Loucy (cell line): ENCODE data around the gene LVRN.
A peak's percentile ranks its signal among the peaks of the same experiment; 100 is the strongest.

Source experiments
- H2AFZ ChIP-seq: fragments of 200-600 bp; sonication (generic); 2 replicates; pipeline ENCODE4 v1.6.0; 2016; ENCODE audit warnings: antibody characterized with exemption, mild to moderate bottlenecking, low read length, moderate library complexity
- H3F3A ChIP-seq: fragments of 200-600 bp; 2 replicates; pipeline ENCODE4 v1.6.0; 2016; ENCODE audit warnings: antibody characterized with exemption, low read depth, mild to moderate bottlenecking
- H3K27me3 ChIP-seq: fragments of 200-600 bp; sonication (generic); 2 replicates; pipeline ENCODE4 v1.6.1; 2014; ENCODE audit warnings: low read length, mild to moderate bottlenecking; ENCODE audit not compliant: insufficient read depth, poor library complexity, severe bottlenecking
- H3K36me3 ChIP-seq: fragments of 200-600 bp; sonication (generic); 2 replicates; pipeline ENCODE4 v1.6.1; 2016; ENCODE audit warnings: low read length; ENCODE audit not compliant: insufficient read depth
- H3K4me1 ChIP-seq: fragments of 200-600 bp; sonication (generic); 2 replicates; pipeline ENCODE4 v1.5.1; 2014; ENCODE audit warnings: low read length, mild to moderate bottlenecking; ENCODE audit not compliant: insufficient read depth, poor library complexity, severe bottlenecking
- H3K4me2 ChIP-seq: fragments of 200-600 bp; sonication (generic); 2 replicates; pipeline ENCODE4 v1.6.0; 2014; ENCODE audit warnings: antibody characterized with exemption, low read length, low read depth, mild to moderate bottlenecking; ENCODE audit not compliant: poor library complexity, severe bottlenecking
- H3K4me3 ChIP-seq: fragments of 200-600 bp; sonication (generic); 2 replicates; pipeline ENCODE4 v1.5.1; 2014; ENCODE audit warnings: low read length, mild to moderate bottlenecking, mixed read lengths; ENCODE audit not compliant: poor library complexity, severe bottlenecking
- H3K79me2 ChIP-seq: fragments of 200-600 bp; sonication (generic); 2 replicates; pipeline ENCODE4 v1.6.1; 2014; ENCODE audit warnings: low read length; ENCODE audit not compliant: insufficient read depth
- H3K9ac ChIP-seq: fragments of 200-600 bp; sonication (generic); 2 replicates; pipeline ENCODE4 v1.6.0; 2014; ENCODE audit warnings: mild to moderate bottlenecking, low read depth, low read length, moderate library complexity; ENCODE audit not compliant: poor library complexity, severe bottlenecking
- H3K9me2 ChIP-seq: fragments of 200-600 bp; sonication (generic); replicated peaks from 2 replicates; pipeline ENCODE4 v1.6.1; 2016; ENCODE audit warnings: low read depth, low read length, mixed read lengths
- H3K9me3 ChIP-seq: fragments of 200-600 bp; sonication (generic); 2 replicates; pipeline ENCODE4 v1.6.1; 2014; ENCODE audit warnings: mild to moderate bottlenecking, antibody characterized with exemption, low read length, low read depth; ENCODE audit not compliant: insufficient read depth
- H4K20me1 ChIP-seq: fragments of 200-600 bp; sonication (generic); 2 replicates; pipeline ENCODE4 v1.6.0; 2014; ENCODE audit warnings: antibody characterized with exemption, low read length, mild to moderate bottlenecking; ENCODE audit not compliant: insufficient read depth, poor library complexity, severe bottlenecking
- EZH2phosphoT487 ChIP-seq: fragments of 200-600 bp; IDR thresholded peaks from 2 replicates; pipeline ENCODE4 v1.6.1; 2018; ENCODE audit warnings: antibody characterized with exemption, mild to moderate bottlenecking, moderate library complexity, borderline replicate concordance
- TF ChIP-seq, protein P1 (sequence below): fragments of 200-600 bp; sonication (generic); conservative IDR thresholded peaks from 2 replicates; pipeline ENCODE4 v1.5.1; 2014; ENCODE audit warnings: mild to moderate bottlenecking, antibody characterized with exemption, low read length

LVRN gene

DNA sequence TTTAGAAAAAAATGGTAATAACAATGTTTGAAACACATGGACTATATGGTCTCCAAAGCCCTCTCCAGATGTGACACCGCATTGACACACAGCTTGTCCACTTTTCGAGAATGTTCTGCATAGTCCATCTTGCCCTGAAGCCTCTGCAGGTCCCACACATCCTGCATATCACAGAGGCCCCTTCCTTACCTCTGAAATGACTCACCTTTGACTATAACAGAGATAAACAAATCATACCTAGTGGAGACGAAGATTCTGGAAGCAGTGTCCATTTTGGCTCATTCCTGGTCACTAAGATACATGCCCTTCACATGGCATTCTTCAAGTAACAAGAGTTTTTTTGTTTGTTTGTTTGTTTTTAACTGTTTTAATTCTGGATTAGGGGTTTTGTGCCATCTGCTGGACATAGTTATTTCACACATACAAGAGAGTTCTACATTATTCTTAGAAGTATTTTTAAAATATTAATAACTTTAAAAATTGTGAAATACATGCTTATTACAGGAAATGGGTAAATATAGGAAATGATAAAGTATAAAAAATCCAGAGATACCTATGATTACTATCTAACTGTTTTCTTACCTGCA, 75.1 kb downstream of the LVRN start:
- H3K27me3 ChIP-seq, result no peaks in the 10 kb centered on the region
- H3K36me3 ChIP-seq, result no peaks in the 10 kb centered on the region
- H3K9ac ChIP-seq, result peak overlapping the region; percentile 44
- no peaks in the 10 kb centered on the region for H4K20me1 ChIP-seq
- H3K4me1 ChIP-seq, result peaks cover 56% of the 10 kb centered on the region
- no peaks in the 10 kb centered on the region for H3K9me2 ChIP-seq
- no peaks in the 10 kb centered on the region for H3K9me3 ChIP-seq
- no peak overlapping the region for H3K4me3 ChIP-seq
- H3F3A ChIP-seq, result no peaks in the 10 kb centered on the region
- H3K4me2 ChIP-seq, result peak overlapping the region; percentile 68
- no peaks in the 10 kb centered on the region for H3K79me2 ChIP-seq
- TF ChIP-seq EZH2phosphoT487, result no peak
- TF ChIP-seq, protein P1, sequence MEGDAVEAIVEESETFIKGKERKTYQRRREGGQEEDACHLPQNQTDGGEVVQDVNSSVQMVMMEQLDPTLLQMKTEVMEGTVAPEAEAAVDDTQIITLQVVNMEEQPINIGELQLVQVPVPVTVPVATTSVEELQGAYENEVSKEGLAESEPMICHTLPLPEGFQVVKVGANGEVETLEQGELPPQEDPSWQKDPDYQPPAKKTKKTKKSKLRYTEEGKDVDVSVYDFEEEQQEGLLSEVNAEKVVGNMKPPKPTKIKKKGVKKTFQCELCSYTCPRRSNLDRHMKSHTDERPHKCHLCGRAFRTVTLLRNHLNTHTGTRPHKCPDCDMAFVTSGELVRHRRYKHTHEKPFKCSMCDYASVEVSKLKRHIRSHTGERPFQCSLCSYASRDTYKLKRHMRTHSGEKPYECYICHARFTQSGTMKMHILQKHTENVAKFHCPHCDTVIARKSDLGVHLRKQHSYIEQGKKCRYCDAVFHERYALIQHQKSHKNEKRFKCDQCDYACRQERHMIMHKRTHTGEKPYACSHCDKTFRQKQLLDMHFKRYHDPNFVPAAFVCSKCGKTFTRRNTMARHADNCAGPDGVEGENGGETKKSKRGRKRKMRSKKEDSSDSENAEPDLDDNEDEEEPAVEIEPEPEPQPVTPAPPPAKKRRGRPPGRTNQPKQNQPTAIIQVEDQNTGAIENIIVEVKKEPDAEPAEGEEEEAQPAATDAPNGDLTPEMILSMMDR, result peak; percentile 34
- H2AFZ ChIP-seq, result 0 out of 2 replicates have a peak overlapping the region, but pooled peaks have one; percentile 4

DNA sequence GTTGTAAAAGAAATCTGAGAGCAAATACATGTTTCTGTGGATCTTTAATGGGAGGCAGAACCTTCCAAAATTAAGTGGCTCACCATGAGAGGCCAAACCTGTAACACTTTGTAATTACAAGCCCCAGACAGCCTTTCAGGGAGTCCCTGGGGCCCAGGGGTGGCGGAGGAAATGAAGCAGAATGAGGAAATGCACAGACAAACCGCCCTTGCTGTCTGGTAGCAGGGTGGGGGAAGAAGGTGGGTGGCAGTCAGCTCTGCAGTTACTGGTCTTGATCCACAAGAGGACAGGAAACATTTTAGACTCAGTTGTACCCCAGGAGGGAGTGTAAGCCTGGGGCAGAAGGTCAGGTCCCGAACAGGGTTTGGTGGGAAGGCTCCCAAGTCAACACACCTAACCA, 76.5 kb downstream of the LVRN start:
- Histone ChIP-seq H3F3A (no peaks in the 10 kb centered on the region), H3K9me2 (no peaks in the 10 kb centered on the region), H3K9ac (peak overlapping the region; percentile 44), H3K9me3 (no peaks in the 10 kb centered on the region), H3K27me3 (no peaks in the 10 kb centered on the region), H3K4me2 (peak overlapping the region; percentile 68), H2AFZ (0 out of 2 replicates have a peak overlapping the region, but pooled peaks have one; percentile 53), H3K36me3 (no peaks in the 10 kb centered on the region), H4K20me1 (no peaks in the 10 kb centered on the region), H3K4me3 (peak overlapping the region; percentile 46), H3K79me2 (no peaks in the 10 kb centered on the region), H3K4me1 (peaks cover 47% of the 10 kb centered on the region)
- TF ChIP-seq EZH2phosphoT487, result no peak
- TF ChIP-seq, protein P1, result no peak

DNA sequence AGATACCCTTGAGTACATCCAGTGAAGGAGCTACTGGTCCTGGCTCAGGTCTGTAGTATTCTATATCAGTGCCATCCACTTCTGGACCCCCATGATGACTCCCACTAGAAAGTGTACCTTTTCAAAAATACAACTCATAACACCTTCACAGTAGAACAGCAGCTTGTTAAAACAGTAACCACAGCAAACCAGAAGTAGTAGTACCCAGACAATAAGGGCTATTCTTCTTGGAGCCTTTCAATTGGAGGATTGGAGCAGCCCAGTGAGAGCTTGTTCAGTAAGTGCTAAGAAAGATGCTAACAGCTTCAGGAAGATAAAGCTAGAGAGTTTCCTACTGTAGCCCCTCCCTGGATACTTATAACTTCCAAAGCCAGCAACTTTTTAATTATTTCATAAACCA, 80.1 kb downstream of the LVRN start:
- no peaks in the 10 kb centered on the region for H3K27me3 ChIP-seq
- TF ChIP-seq EZH2phosphoT487, result no peak
- TF ChIP-seq, protein P1, result no peak
- no peaks in the 10 kb centered on the region for H3K9me3 ChIP-seq
- H3F3A ChIP-seq, result no peaks in the 10 kb centered on the region
- H3K79me2 ChIP-seq, result no peaks in the 10 kb centered on the region
- no peak overlapping the region for H2AFZ ChIP-seq
- H3K4me2 ChIP-seq, result no peak overlapping the region
- peaks cover 21% of the 10 kb centered on the region for H3K4me1 ChIP-seq
- H3K36me3 ChIP-seq, result no peaks in the 10 kb centered on the region
- no peaks in the 10 kb centered on the region for H4K20me1 ChIP-seq
- no peaks in the 10 kb centered on the region for H3K9me2 ChIP-seq
- H3K9ac ChIP-seq, result no peak overlapping the region
- H3K4me3 ChIP-seq, result no peak overlapping the region
